Stomach (tissue), 4 donors: Measurements from ENCODE around the gene TSPAN15.

Experiments
- POLR2A ChIP-seq, 4 donors: fragments of 450-650 bp; IDR thresholded peaks; one replicate each; pipeline ENCODE4 v1.6.1; 2016; ENCODE audit warnings: antibody characterized with exemption in 4 of 4, control low read depth in 2 of 4, mild to moderate bottlenecking in 1 of 4, moderate library complexity in 1 of 4
- TF ChIP-seq, protein P1 (sequence below), 7 experiments: fragments of 450-650 bp in 4 of 7; fragments of 200-600 bp in 3 of 7; sonication (generic) in 3 of 7; IDR thresholded peaks; one replicate each; pipeline ENCODE4 v1.5.1; 2016 to 2019; ENCODE audit warnings: antibody characterized with exemption in 7 of 7, control low read depth in 2 of 7, mild to moderate bottlenecking in 1 of 7

DNA sequence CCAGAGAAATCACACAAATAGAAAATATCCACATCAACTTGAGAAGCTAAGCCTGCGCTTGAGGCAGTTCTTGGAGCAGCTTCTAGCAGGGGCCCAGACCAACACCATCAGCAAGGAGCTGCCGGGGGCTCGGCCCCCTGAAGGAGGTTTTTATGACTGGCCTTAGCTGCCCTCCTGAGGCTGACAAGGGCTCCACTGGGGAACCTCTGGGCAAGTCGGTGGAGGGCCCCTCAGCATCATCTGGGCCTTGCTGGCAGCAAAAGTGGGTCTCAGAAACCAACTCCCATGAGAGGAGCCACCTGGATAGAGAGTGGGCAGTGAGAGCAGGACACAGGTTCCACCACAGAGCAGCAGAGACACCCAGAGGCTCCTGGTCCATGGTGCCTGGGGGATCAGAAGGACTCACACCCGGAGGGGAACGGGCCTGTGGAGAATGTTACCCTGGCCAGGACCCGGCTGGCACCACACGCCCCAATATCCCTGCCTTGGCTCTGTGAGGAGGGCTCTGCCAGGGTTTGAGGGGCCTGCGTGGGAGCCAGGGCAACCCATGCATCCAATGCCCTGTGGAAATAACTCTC, 66.1 kb downstream of the TSPAN15 start:
- TF ChIP-seq, protein P1, sequence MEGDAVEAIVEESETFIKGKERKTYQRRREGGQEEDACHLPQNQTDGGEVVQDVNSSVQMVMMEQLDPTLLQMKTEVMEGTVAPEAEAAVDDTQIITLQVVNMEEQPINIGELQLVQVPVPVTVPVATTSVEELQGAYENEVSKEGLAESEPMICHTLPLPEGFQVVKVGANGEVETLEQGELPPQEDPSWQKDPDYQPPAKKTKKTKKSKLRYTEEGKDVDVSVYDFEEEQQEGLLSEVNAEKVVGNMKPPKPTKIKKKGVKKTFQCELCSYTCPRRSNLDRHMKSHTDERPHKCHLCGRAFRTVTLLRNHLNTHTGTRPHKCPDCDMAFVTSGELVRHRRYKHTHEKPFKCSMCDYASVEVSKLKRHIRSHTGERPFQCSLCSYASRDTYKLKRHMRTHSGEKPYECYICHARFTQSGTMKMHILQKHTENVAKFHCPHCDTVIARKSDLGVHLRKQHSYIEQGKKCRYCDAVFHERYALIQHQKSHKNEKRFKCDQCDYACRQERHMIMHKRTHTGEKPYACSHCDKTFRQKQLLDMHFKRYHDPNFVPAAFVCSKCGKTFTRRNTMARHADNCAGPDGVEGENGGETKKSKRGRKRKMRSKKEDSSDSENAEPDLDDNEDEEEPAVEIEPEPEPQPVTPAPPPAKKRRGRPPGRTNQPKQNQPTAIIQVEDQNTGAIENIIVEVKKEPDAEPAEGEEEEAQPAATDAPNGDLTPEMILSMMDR (IDR thresholded peaks at IDR 0.05): no peak
- no peak for TF ChIP-seq POLR2A (IDR thresholded peaks at IDR 0.05)
